ENCODE measurements around the gene MICU1. TPM values are rescaled to one million over a fixed set of nuclear protein-coding genes. Genes with fewer than 3 reads are reported as not detected.

The MICU1 gene
- total and polyA plus RNA-seq, 2 of the 13 experiments (the other 11 are each of a cell fraction or from before 2014, with no cell fraction given) = 32.5 to 56.1 TPM

- TF ChIP-seq ZNF749 (CRISPR knock-in tag; IDR thresholded peaks at IDR 0.05; ENCODE audit: borderline replicate concordance) = 0 out of 2 replicates have a peak, but pooled peaks have one; percentile 53
- TF ChIP-seq, protein P1, sequence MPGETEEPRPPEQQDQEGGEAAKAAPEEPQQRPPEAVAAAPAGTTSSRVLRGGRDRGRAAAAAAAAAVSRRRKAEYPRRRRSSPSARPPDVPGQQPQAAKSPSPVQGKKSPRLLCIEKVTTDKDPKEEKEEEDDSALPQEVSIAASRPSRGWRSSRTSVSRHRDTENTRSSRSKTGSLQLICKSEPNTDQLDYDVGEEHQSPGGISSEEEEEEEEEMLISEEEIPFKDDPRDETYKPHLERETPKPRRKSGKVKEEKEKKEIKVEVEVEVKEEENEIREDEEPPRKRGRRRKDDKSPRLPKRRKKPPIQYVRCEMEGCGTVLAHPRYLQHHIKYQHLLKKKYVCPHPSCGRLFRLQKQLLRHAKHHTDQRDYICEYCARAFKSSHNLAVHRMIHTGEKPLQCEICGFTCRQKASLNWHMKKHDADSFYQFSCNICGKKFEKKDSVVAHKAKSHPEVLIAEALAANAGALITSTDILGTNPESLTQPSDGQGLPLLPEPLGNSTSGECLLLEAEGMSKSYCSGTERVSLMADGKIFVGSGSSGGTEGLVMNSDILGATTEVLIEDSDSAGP (CRISPR knock-in tag; IDR thresholded peaks at IDR 0.05; ENCODE audit: borderline replicate concordance) = peak; percentile 76
- no peak for TF ChIP-seq ZNF552 (CRISPR knock-in tag; IDR thresholded peaks at IDR 0.05; ENCODE audit: borderline replicate concordance)
- TF ChIP-seq ZNF503 (CRISPR knock-in tag; IDR thresholded peaks at IDR 0.05) = no peak
- TF ChIP-seq, protein P2, sequence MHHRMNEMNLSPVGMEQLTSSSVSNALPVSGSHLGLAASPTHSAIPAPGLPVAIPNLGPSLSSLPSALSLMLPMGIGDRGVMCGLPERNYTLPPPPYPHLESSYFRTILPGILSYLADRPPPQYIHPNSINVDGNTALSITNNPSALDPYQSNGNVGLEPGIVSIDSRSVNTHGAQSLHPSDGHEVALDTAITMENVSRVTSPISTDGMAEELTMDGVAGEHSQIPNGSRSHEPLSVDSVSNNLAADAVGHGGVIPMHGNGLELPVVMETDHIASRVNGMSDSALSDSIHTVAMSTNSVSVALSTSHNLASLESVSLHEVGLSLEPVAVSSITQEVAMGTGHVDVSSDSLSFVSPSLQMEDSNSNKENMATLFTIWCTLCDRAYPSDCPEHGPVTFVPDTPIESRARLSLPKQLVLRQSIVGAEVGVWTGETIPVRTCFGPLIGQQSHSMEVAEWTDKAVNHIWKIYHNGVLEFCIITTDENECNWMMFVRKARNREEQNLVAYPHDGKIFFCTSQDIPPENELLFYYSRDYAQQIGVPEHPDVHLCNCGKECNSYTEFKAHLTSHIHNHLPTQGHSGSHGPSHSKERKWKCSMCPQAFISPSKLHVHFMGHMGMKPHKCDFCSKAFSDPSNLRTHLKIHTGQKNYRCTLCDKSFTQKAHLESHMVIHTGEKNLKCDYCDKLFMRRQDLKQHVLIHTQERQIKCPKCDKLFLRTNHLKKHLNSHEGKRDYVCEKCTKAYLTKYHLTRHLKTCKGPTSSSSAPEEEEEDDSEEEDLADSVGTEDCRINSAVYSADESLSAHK (CRISPR knock-in tag; IDR thresholded peaks at IDR 0.05; ENCODE audit: borderline replicate concordance) = no peak
- peak; percentile 92 for TF ChIP-seq NFYB (CRISPR knock-in tag; IDR thresholded peaks at IDR 0.05)
- peak; percentile 70; the same call in 1 of the 2 replicates for TF ChIP-seq ZNF230 (CRISPR knock-in tag; IDR thresholded peaks at IDR 0.05)
- TF ChIP-seq KAT7 (CRISPR knock-in tag; IDR thresholded peaks at IDR 0.05; ENCODE audit: borderline replicate concordance) = no peak
- TF ChIP-seq TAF15 (IDR thresholded peaks at IDR 0.05; ENCODE audit: low read depth, low read length, poor library complexity, severe bottlenecking) = no peak
- no peak for TF ChIP-seq ZBTB39 (CRISPR knock-in tag; IDR thresholded peaks at IDR 0.05)
- no peak for TF ChIP-seq KDM4B (CRISPR knock-in tag; IDR thresholded peaks at IDR 0.05)
- TF ChIP-seq ZNF766 (CRISPR knock-in tag; IDR thresholded peaks at IDR 0.05; ENCODE audit: borderline replicate concordance) = no peak
- TF ChIP-seq ADNP (CRISPR knock-in tag; IDR thresholded peaks at IDR 0.05) = no peak
- TF ChIP-seq SRF (IDR thresholded peaks at IDR 0.05; ENCODE audit: low read depth, low read length) = no peak
- TF ChIP-seq ZSCAN9 (CRISPR knock-in tag; IDR thresholded peaks at IDR 0.05; ENCODE audit: borderline replicate concordance) = no peak; the same call in 1 of the 2 replicates
- no peak for TF ChIP-seq TARDBP (CRISPR knock-in tag; IDR thresholded peaks at IDR 0.05)
- TF ChIP-seq ZC3H4 (CRISPR knock-in tag; IDR thresholded peaks at IDR 0.05; ENCODE audit: borderline replicate concordance) = no peak; the same call in 1 of the 2 replicates
Observed at GRCh38 chr10:72331575-72332422, 294.1 kb downstream of the MICU1 start (continued).

Data from HepG2 (cell line).